Ramos (cell line): Measurements from ENCODE around the gene PRKAR1A.

ENCODE experiments used
- in situ Hi-C: fragments of 300-500 bp; cut with MboI; formaldehyde crosslinking; loops from one replicate; pipeline ENCODE4 v1.14.3; 2022; ENCODE audit warnings: low sequenced_read_pairs; ENCODE audit not compliant: unreplicated experiment

The PRKAR1A gene

DNA sequence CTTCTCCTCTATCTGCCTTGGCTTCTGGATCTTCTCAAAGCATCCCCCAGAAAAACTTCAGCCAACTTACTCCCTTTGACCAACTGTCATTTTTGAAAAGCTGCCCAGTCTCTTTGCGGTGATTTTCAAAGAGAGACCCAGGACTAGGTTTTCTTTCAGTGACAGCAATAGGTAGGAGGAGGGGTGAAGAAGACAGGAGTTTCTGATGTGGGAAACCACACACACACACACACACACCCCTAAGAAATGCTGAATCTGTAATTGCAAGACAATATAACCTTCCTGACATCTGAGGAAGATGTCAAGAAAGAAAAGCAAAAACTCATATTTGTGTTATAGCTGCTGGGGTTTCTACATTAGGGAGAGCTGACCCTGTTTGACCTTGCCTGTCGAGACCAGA lies 83.8 kb downstream of the PRKAR1A start:
- in situ Hi-C loops: no loop called here

DNA sequence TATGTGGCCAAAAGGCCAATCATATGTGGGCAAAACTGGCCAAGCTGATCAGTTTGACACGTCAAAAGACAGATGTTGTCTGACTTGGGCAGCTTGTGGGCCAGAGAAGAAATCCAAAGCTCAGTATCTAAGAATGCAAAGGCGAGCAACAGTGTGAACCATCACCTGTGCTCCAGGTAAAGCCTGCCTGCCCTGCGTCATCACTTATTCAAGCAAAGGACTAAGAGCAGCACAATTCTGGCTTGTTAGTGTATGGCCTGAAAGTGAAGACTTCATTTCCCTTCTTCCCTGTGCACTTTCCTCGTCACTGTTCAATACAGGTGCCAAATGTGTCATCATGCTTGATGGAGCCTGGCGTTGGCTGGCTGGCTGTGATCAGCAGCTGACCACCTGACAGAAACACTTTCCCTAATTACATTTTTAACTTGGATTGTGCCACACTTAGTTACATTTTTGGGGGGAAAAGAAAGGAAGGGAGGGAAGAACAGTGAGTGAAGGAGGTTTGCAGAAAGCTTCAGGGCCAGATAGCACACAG lies 84.2 kb downstream of the PRKAR1A start:
- in situ Hi-C loops: no loop called here

DNA sequence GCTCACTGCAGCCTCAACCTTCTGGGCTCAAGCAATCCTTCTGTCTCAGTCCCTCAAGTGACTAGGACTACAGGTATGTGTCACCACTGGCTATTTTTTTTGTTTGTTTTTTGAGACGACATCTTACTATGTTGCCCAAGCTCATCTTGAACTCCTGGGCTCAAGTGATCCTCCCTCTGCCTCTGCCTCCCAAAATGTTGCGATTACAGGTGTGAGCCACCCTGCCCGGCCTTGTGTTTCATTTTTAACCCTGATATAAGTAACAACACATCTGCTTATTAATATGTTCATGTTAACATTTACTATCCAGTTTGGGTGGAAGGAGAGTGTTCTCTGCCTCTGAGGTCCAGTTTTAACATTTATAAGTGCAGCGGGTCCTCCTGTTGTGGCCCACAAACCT lies 85.8 kb downstream of the PRKAR1A start:
- in situ Hi-C loops: no loop called here

DNA sequence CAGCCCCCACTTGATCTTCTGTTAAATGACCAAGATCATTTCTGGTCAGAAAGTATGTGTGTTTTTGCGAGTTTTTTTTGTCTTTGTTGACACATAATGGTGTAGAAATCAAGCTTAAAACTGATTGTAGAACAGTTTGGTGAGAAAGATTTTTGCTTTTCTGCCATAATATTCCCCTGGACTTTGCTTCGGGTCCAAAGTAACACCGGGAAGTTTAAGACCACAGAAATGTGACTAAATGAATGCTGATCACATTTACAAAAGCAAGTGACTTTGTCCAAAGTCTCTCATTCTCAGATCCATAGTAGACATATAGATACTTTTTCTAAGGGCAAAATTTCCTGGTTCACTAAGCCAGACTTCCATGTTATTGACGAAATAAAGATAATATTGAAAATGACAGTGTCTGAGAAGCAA lies 86.3 kb downstream of the PRKAR1A start:
- in situ Hi-C loops: no loop called here

DNA sequence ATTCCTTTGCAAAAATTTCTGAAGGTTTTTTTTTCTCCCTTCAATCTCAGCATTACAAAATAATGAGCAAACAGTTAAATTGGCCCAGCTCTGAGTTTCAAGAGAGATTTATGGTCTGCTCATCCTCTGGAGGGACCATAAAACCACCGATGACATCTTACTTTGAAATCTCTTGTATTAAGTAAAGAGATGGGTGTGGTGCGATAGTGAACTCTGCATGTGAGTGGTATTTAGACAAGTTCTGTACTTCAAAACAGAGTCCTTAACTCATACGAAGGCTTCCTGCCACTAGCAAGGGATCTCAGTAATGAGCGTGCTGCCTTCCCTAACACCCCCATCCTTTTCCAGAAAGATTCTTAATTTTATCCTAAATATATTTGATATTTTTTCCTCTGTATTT lies 86.9 kb downstream of the PRKAR1A start:
- in situ Hi-C loops: no loop called here

DNA sequence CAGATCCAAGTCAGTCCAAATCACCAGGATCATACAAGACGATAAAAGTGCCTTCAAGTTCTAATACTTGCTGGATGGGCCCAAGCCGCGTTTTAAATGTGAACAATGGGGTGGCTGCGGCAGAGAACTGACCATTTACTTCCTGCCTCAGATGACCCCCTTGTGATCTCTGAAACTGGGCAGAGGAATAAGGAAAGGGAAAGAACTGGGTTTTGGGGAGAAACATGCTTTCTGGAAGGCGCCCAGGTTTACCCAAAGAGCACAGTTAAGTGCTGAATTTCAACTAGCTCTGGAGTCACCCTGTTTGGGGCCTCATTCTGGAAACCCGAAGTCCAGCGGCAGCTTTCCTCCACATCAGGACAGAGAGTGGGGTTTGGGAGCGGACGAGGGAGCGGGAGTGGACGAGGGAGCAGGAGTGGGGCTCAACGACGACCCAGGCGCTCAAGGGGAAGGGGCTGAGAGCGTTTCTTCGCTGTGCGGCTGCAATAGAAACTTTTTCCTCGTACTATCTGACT lies 87.4 kb downstream of the PRKAR1A start:
- in situ Hi-C loops: no loop called here

DNA sequence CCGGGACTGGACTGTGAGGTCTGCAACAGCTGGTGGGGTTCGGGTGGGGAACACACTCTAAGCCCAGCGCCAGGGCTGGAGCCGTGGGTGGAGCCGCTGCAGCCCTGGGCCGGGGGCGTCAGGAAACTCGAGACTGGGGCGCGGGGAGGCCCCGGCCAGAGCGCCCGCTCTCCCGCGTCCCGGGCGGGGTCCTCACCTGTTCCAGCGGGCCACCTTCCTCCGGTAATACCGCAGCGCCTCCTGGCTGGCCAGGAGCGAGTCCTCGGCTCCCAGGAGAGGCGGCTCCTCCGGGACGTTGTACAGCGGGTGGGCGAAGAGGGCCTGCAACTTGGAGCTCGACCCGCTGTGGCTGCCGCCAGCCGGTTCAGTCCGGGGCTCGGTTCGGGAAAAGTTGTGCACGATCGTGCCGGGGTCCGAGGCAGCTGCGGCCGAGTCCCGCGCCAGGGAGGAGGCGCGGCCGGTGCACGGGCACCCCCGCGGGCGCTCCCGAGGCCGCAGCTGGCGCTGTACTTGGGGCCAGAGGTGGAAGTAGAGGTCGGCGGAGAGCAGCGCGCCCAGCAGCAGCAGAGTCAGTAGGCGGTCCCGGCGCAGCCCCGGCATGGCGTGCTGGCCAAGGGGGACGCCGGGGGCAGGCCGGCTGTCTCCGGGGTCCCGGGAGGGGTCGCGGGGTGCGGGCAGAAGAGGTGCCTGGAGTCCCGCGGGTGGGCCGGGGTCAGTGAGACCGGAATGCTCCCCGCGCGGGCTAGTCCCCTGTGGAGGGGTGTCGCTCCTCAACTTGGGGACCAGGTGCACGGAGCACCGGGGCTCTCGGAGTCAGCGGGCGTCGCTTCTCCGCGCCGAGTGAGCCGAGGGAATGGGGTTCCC lies 88.1 kb downstream of the PRKAR1A start:
- in situ Hi-C loops: no loop called here
